ENCODE results near the gene KLF14.

DNA sequence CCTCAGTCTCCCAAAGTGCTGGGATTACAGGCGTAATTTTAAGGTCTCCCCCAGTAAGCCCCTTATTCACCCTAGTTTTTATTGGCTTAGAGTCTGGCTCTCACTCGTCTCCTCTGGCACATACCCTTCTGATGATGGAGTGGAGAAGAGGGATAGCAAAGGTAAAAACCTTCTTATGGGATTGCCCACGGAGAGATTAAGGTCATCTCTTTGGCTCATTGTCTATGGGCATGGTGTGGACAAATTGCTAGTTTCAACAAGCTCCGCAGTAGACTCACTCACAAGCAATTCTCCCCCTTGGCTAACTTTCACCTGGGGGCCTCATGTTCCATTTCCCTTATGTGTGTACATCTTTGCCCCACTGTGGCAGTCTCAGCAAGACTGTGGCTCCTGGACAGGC is 25.2 kb downstream of the KLF14 start:
- TF ChIP-seq, protein P1, sequence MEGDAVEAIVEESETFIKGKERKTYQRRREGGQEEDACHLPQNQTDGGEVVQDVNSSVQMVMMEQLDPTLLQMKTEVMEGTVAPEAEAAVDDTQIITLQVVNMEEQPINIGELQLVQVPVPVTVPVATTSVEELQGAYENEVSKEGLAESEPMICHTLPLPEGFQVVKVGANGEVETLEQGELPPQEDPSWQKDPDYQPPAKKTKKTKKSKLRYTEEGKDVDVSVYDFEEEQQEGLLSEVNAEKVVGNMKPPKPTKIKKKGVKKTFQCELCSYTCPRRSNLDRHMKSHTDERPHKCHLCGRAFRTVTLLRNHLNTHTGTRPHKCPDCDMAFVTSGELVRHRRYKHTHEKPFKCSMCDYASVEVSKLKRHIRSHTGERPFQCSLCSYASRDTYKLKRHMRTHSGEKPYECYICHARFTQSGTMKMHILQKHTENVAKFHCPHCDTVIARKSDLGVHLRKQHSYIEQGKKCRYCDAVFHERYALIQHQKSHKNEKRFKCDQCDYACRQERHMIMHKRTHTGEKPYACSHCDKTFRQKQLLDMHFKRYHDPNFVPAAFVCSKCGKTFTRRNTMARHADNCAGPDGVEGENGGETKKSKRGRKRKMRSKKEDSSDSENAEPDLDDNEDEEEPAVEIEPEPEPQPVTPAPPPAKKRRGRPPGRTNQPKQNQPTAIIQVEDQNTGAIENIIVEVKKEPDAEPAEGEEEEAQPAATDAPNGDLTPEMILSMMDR (IDR thresholded peaks at IDR 0.05; ENCODE audit: insufficient read depth, low read depth, low read length) = no peak
- TF ChIP-seq EZH2 (IDR thresholded peaks at IDR 0.05; ENCODE audit: insufficient read depth, low read length) = no peak
